ENCODE data around the gene DYNLT2.

DYNLT2 gene

DNA sequence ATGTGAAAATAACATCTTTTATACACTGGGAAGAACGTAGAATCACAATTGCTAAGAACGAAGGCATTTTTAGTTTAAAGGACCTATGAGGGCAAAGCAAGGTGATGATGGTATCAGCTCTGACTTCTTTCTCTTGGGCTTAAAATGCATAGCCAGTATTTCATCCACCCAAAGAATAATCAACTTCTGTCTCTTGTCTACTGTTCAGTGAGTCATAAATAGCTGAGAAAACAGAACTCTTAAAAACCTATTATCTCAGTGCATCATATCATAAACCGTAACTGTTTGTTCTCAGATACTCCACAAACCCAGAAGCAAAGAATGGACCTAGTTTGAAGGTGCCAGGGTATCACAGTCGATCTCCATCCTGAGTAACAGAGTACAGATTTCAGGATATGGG, 32.3 kb downstream of the DYNLT2 start:
- H3K36me3 ChIP-seq (ENCODE audit: insufficient read depth): 0 out of 2 replicates have a peak, but pooled peaks cover 2% of the 10 kb centered on the region
- H3K79me2 ChIP-seq (ENCODE audit: insufficient read depth, low read depth): peaks cover 63% of the 10 kb centered on the region
- no peak overlapping the region for H3K27ac ChIP-seq
- peaks cover 30% of the 10 kb centered on the region for H3K4me1 ChIP-seq (ENCODE audit: low read depth, poor library complexity, severe bottlenecking)
- H4K20me1 ChIP-seq (ENCODE audit: insufficient read depth): peaks cover 7% of the 10 kb centered on the region; the same call in 1 of the 2 replicates
- H3K4me2 ChIP-seq: no peak overlapping the region
- H3K27me3 ChIP-seq (ENCODE audit: insufficient read depth, low read depth): no peaks in the 10 kb centered on the region
- H3K9ac ChIP-seq: no peak overlapping the region
- TF ChIP-seq, protein P1, sequence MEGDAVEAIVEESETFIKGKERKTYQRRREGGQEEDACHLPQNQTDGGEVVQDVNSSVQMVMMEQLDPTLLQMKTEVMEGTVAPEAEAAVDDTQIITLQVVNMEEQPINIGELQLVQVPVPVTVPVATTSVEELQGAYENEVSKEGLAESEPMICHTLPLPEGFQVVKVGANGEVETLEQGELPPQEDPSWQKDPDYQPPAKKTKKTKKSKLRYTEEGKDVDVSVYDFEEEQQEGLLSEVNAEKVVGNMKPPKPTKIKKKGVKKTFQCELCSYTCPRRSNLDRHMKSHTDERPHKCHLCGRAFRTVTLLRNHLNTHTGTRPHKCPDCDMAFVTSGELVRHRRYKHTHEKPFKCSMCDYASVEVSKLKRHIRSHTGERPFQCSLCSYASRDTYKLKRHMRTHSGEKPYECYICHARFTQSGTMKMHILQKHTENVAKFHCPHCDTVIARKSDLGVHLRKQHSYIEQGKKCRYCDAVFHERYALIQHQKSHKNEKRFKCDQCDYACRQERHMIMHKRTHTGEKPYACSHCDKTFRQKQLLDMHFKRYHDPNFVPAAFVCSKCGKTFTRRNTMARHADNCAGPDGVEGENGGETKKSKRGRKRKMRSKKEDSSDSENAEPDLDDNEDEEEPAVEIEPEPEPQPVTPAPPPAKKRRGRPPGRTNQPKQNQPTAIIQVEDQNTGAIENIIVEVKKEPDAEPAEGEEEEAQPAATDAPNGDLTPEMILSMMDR (conservative IDR thresholded peaks at IDR 0.05; ENCODE audit: low read depth, low read length): no peak
- no peak overlapping the region for H2AFZ ChIP-seq (ENCODE audit: low read depth)
- no peak overlapping the region for H3K4me3 ChIP-seq (IDR thresholded peaks at IDR 0.05; ENCODE audit: insufficient read depth, low read depth, low read length)

DNA sequence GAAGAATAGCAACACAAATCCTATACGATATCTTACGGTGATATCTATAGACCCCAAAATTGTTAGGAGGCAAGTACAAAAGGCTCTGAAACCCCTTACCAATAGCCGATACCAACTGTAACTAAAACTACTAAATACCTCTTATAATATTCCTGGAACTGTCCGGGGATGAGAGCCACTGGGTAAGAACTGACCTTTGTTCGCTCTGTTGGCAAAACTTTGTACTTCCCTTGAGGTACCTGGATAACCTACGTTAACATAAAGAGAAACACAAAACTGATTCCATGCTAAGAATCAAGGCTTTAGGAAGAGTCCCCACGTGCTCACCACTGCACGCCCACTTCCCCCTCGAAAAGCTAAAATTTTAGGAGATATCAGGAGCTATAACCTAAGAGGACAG, 36.8 kb downstream of the DYNLT2 start:
- Histone ChIP-seq H3K4me1 (ENCODE audit: low read depth, poor library complexity, severe bottlenecking) (peaks cover 4% of the 10 kb centered on the region), H3K79me2 (ENCODE audit: insufficient read depth, low read depth) (peaks cover 25% of the 10 kb centered on the region), H2AFZ (ENCODE audit: low read depth) (no peak overlapping the region), H4K20me1 (ENCODE audit: insufficient read depth) (no peaks in the 10 kb centered on the region), H3K4me3 (IDR thresholded peaks at IDR 0.05; ENCODE audit: insufficient read depth, low read depth, low read length) (no peak overlapping the region), H3K27me3 (ENCODE audit: insufficient read depth, low read depth) (no peaks in the 10 kb centered on the region), H3K36me3 (ENCODE audit: insufficient read depth) (0 out of 2 replicates have a peak, but pooled peaks cover 2% of the 10 kb centered on the region), H3K27ac (no peak overlapping the region), H3K4me2 (no peak overlapping the region), H3K9ac (no peak overlapping the region)
- TF ChIP-seq, protein P1 (conservative IDR thresholded peaks at IDR 0.05; ENCODE audit: low read depth, low read length): no peak

DNA sequence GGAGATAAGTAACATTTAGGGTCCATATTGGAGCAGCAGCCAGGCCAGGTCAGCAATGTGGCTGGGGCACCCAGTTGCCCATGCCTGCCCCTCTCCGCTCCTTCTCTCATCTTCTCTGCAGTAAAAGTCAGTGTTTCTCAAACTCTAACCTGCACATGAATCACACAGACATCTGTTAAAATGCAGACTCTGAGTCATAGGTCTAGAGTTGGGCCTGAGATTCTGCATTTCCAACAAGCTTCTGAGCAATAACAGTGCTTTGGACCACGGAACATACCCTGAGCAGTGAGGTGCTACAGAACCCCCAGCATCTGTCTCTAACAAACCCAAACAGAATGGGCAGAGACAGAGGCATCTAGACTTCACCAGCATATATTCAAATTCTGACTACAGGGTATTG, 37.2 kb downstream of the DYNLT2 start:
- no peaks in the 10 kb centered on the region for H3K27me3 ChIP-seq (ENCODE audit: insufficient read depth, low read depth)
- H3K4me3 ChIP-seq (IDR thresholded peaks at IDR 0.05; ENCODE audit: insufficient read depth, low read depth, low read length): no peak overlapping the region
- no peak overlapping the region for H3K27ac ChIP-seq
- H3K4me2 ChIP-seq: no peak overlapping the region
- peaks cover 21% of the 10 kb centered on the region for H3K79me2 ChIP-seq (ENCODE audit: insufficient read depth, low read depth)
- no peak overlapping the region for H3K9ac ChIP-seq
- H3K36me3 ChIP-seq (ENCODE audit: insufficient read depth): 0 out of 2 replicates have a peak, but pooled peaks cover 2% of the 10 kb centered on the region
- TF ChIP-seq, protein P1 (conservative IDR thresholded peaks at IDR 0.05; ENCODE audit: low read depth, low read length): no peak
- no peaks in the 10 kb centered on the region for H3K4me1 ChIP-seq (ENCODE audit: low read depth, poor library complexity, severe bottlenecking)
- no peak overlapping the region for H2AFZ ChIP-seq (ENCODE audit: low read depth)
- no peaks in the 10 kb centered on the region for H4K20me1 ChIP-seq (ENCODE audit: insufficient read depth)

DNA sequence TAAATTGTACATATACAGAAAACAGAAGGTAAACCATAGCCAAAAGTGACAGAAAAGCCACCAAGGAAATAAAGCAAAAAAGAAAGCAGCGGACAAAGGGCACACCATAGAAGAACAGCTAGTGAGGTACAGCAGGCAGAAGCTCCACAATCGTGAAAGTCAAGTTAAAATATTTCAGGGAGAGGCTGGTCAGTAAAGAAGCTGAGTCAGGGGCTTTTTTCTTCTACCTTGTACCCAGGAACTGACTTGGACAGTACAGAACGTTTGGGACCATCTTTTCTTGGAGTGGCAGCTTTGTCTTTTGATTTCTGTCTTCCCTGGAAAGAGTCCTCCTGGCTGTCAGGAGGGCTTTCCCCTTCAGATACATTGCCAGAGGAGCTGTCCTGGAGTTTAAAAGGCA, 41.4 kb downstream of the DYNLT2 start:
- 0 out of 2 replicates have a peak, but pooled peaks cover 3% of the 10 kb centered on the region for H3K36me3 ChIP-seq (ENCODE audit: insufficient read depth)
- no peak overlapping the region for H3K4me2 ChIP-seq
- no peak overlapping the region for H3K4me3 ChIP-seq (IDR thresholded peaks at IDR 0.05; ENCODE audit: insufficient read depth, low read depth, low read length)
- no peaks in the 10 kb centered on the region; the same call in 1 of the 2 replicates for H3K79me2 ChIP-seq (ENCODE audit: insufficient read depth, low read depth)
- H2AFZ ChIP-seq (ENCODE audit: low read depth): no peak overlapping the region
- H3K4me1 ChIP-seq (ENCODE audit: low read depth, poor library complexity, severe bottlenecking): peaks cover 2% of the 10 kb centered on the region
- H3K9ac ChIP-seq: no peak overlapping the region
- TF ChIP-seq, protein P1 (conservative IDR thresholded peaks at IDR 0.05; ENCODE audit: low read depth, low read length): no peak
- no peak overlapping the region for H3K27ac ChIP-seq
- H4K20me1 ChIP-seq (ENCODE audit: insufficient read depth): no peaks in the 10 kb centered on the region
- H3K27me3 ChIP-seq (ENCODE audit: insufficient read depth, low read depth): no peaks in the 10 kb centered on the region

All from KMS-11 (cell line).